H1 (cell line): Measurements from ENCODE around the gene ADAM22. TPM values are rescaled to one million over a fixed set of nuclear protein-coding genes. Genes with fewer than 3 reads are reported as not detected.
A peak's percentile ranks its signal among the peaks of the same experiment; 100 is the strongest.

Experiments
- CTCF ChIA-PET: fragments of 300-600 bp; sonication (Branson Sonifier 250); formaldehyde crosslinking; loops from one replicate; lab custom pipeline; 2021; ENCODE audit not compliant: partially characterized antibody; lab: Charles Lee
- POLR2A ChIA-PET: fragments of 300-600 bp; sonication (Branson Sonifier 250); formaldehyde crosslinking; loops from one replicate; lab custom pipeline; 2021; ENCODE audit warnings: inconsistent platforms; ENCODE audit not compliant: partially characterized antibody; lab: Charles Lee
- DNase-seq, 2 experiments: peaks; one replicate each; pipeline versions ENCODE4 v3.0.0 to v3.0.0-alpha.2; 2010 to 2022; ENCODE audit warnings: low spot score in 2 of 2, low read depth in 1 of 2, mixed read lengths in 1 of 2
- FAIRE-seq: peaks from 2 replicates; lab custom pipeline; 2011; peaks lifted over from hg19 to GRCh38; lab: Jason Lieb, UNC
- H2AFZ ChIP-seq: 2 replicates; pipeline ENCODE4 v1.8.1; 2012; ENCODE audit warnings: low read length, inconsistent platforms
- H2AK5ac ChIP-seq: 2 replicates; pipeline ENCODE4 v1.6.1; 2013; ENCODE audit warnings: low read depth, low read length
- H2BK120ac ChIP-seq: replicated peaks from 2 replicates; pipeline ENCODE3; 2013; ENCODE audit warnings: low read depth, low read length, inconsistent platforms
- H2BK12ac ChIP-seq: 2 replicates; pipeline ENCODE4 v1.6.1; 2013; ENCODE audit warnings: low read depth, low read length
- H2BK15ac ChIP-seq: 2 replicates; pipeline ENCODE4 v1.6.1; 2013; ENCODE audit warnings: low read length
- H2BK20ac ChIP-seq: 2 replicates; pipeline ENCODE4 v1.6.1; 2013; ENCODE audit warnings: low read length
- H2BK5ac ChIP-seq: 2 replicates; pipeline ENCODE4 v1.6.1; 2013; ENCODE audit warnings: low read depth, low read length
- H3K14ac ChIP-seq: 2 replicates; pipeline ENCODE4 v1.6.1; 2013; ENCODE audit warnings: inconsistent platforms; ENCODE audit not compliant: insufficient read length
- H3K18ac ChIP-seq: 2 replicates; pipeline ENCODE4 v1.6.1; 2013; ENCODE audit warnings: low read length; ENCODE audit errors: extremely low read depth
- H3K23ac ChIP-seq: 2 replicates; pipeline ENCODE4 v1.6.1; 2013; ENCODE audit warnings: inconsistent platforms; ENCODE audit not compliant: insufficient read length
- H3K23me2 ChIP-seq: 2 replicates; pipeline ENCODE4 v1.6.1; 2013; ENCODE audit warnings: low read depth, low read length
- H3K27ac ChIP-seq: 2 replicates; pipeline ENCODE4 v1.6.1; 2011; ENCODE audit warnings: low read depth, low read length, inconsistent platforms
- H3K27me3 ChIP-seq, 4 experiments: replicated peaks in 1 of 4; 1 replicate in 1 of 4; 2 replicates in 3 of 4; pipeline versions ENCODE4 v1.6.1 to v1.8.1; 2011 to 2013; ENCODE audit warnings: low read length in 3 of 4, mild to moderate bottlenecking in 3 of 4, inconsistent platforms in 2 of 4, mixed read lengths in 2 of 4, moderate library complexity in 1 of 4; ENCODE audit not compliant: control insufficient read depth in 3 of 4, insufficient read depth in 3 of 4; ENCODE audit errors: extremely low read depth in 1 of 4
- H3K36me3 ChIP-seq, 4 experiments: 2 replicates each; pipeline versions ENCODE4 v1.6.1 to v1.8.1; 2011 to 2013; ENCODE audit warnings: mild to moderate bottlenecking in 4 of 4, low read length in 3 of 4, moderate library complexity in 2 of 4, control low read depth in 1 of 4, inconsistent platforms in 1 of 4; ENCODE audit not compliant: insufficient read depth in 4 of 4, control insufficient read depth in 2 of 4
- H3K4ac ChIP-seq: replicated peaks from 2 replicates; pipeline ENCODE3; 2013; ENCODE audit warnings: low read length, low read depth, mixed read lengths, inconsistent platforms; ENCODE audit not compliant: insufficient read length
- H3K4me1 ChIP-seq, 4 experiments: replicated peaks in 1 of 4; 1 replicate in 1 of 4; 2 replicates in 3 of 4; pipeline versions ENCODE4 v1.6.1 to v1.8.1; 2011 to 2013; ENCODE audit warnings: low read length in 3 of 4, inconsistent platforms in 2 of 4, mixed read lengths in 1 of 4; ENCODE audit not compliant: insufficient read depth in 4 of 4, control insufficient read depth in 3 of 4
- H3K4me2 ChIP-seq, 2 experiments: 2 replicates each; pipeline versions ENCODE4 v1.6.1 to v1.8.1; 2011 to 2013; ENCODE audit warnings: low read depth in 2 of 2, low read length in 2 of 2, control low read depth in 1 of 2, inconsistent platforms in 1 of 2, mild to moderate bottlenecking in 1 of 2; ENCODE audit not compliant: insufficient read depth in 1 of 2
- H3K4me3 ChIP-seq, 4 experiments: fragments of 200-600, 300-600 bp in 1 of 4; sonication (generic), shearing (Covaris generic), sonication (Bioruptor Twin) in 1 of 4; 2 replicates each; pipeline versions ENCODE4 v1.5.1 to v1.8.1; 2011 to 2016; ENCODE audit warnings: low read length in 4 of 4, low read depth in 3 of 4, control low read depth in 2 of 4, inconsistent platforms in 2 of 4, mild to moderate bottlenecking in 2 of 4, mixed read lengths in 1 of 4, moderate library complexity in 1 of 4; ENCODE audit not compliant: insufficient read depth in 2 of 4; ENCODE audit errors: extremely low read depth in 1 of 4
- H3K56ac ChIP-seq: replicated peaks from 2 replicates; pipeline ENCODE3; 2013; ENCODE audit warnings: low read depth, mild to moderate bottlenecking, mixed read lengths, low read length, inconsistent platforms; ENCODE audit not compliant: insufficient read length
- H3K79me1 ChIP-seq: 2 replicates; pipeline ENCODE4 v1.6.1; 2013; ENCODE audit warnings: low read depth, low read length, control low read depth
- H3K79me2 ChIP-seq, 2 experiments: 2 replicates each; pipeline versions ENCODE4 v1.6.1 to v1.8.1; 2012 to 2013; ENCODE audit warnings: low read length in 2 of 2, mild to moderate bottlenecking in 2 of 2, inconsistent platforms in 1 of 2; ENCODE audit not compliant: insufficient read depth in 2 of 2, control insufficient read depth in 1 of 2
- H3K9ac ChIP-seq, 4 experiments: replicated peaks in 1 of 4; 1 replicate in 1 of 4; 2 replicates in 3 of 4; pipeline versions ENCODE4 v1.6.1 to v1.8.1; 2011 to 2013; ENCODE audit warnings: low read depth in 3 of 4, low read length in 3 of 4, control low read depth in 2 of 4, mild to moderate bottlenecking in 2 of 4, moderate library complexity in 2 of 4, inconsistent platforms in 1 of 4; ENCODE audit errors: extremely low read depth in 1 of 4
- H3K9me3 ChIP-seq, 2 experiments: 2 replicates each; pipeline versions ENCODE4 v1.6.1 to v1.8.1; 2012 to 2013; ENCODE audit warnings: mild to moderate bottlenecking in 2 of 2, moderate library complexity in 2 of 2, control low read depth in 1 of 2, inconsistent platforms in 1 of 2, low read depth in 1 of 2, low read length in 1 of 2, mixed read lengths in 1 of 2; ENCODE audit not compliant: insufficient read depth in 2 of 2
- H4K20me1 ChIP-seq, 2 experiments: replicated peaks in 1 of 2; 2 replicates each; pipeline versions ENCODE3 to v1.8.1; 2011 to 2013; ENCODE audit warnings: inconsistent platforms in 2 of 2, low read length in 2 of 2, mild to moderate bottlenecking in 1 of 2; ENCODE audit not compliant: insufficient read depth in 2 of 2, control insufficient read depth in 1 of 2
- H4K5ac ChIP-seq: 2 replicates; pipeline ENCODE4 v1.6.1; 2013; ENCODE audit warnings: low read length, low read depth, mixed read lengths, inconsistent platforms; ENCODE audit not compliant: insufficient read length
- H4K8ac ChIP-seq: 2 replicates; pipeline ENCODE4 v1.8.0; 2013; ENCODE audit warnings: mild to moderate bottlenecking, moderate library complexity, low read length, inconsistent platforms; ENCODE audit not compliant: insufficient read depth; ENCODE audit errors: extremely low read depth
- H4K91ac ChIP-seq: replicated peaks from 2 replicates; pipeline ENCODE3; 2013; ENCODE audit warnings: low read length, mixed read lengths, inconsistent platforms; ENCODE audit not compliant: insufficient read length
- TAF1 ChIP-seq: IDR thresholded peaks from 2 replicates; pipeline ENCODE4 v1.6.1; 2011; ENCODE audit warnings: mild to moderate bottlenecking, low read depth, low read length
- whole genome bisulfite sequencing, 2 experiments: shearing (Covaris generic) in 1 of 2; methylation state at CpG; one replicate each; pipeline versions ENCODE4 v1.1.6 to v1.1.7; 2013 to 2015; ENCODE audit warnings: low lambda C conversion rate in 2 of 2, mixed read lengths in 2 of 2, inconsistent platforms in 1 of 2, low coverage in 1 of 2, missing lambda C conversion rate in 1 of 2; ENCODE audit not compliant: insufficient replicate concordance in 2 of 2, insufficient coverage in 1 of 2, insufficient read length in 1 of 2; ENCODE audit errors: extremely low coverage in 1 of 2, missing lambda C conversion rate in 1 of 2; 5-methylcytosine and 5-hydroxymethylcytosine counted together
- polyA plus RNA-seq, 7 experiments: library from polyadenylated mRNA; depleted of rRNA in 3 of 7; stranded (reverse) in 5 of 7; unstranded in 2 of 7; fragments of >200 nt in 5 of 7; fragments of 200-250 nt in 2 of 7; gene quantifications; 1 replicate in 5 of 7; 2 replicates in 1 of 7; 4 replicates in 1 of 7; pipeline versions ENCODE4 v1.2.1 to v1.2.3, GENCODE V29; 2011 to 2013; ENCODE audit warnings: missing spikeins in 2 of 7, mixed read lengths in 2 of 7
- total RNA-seq: library from RNA; stranded (reverse); fragmentation: NEBNext Ultra II Directional; extraction: Animal tissue kit (Norgen Biotek cat#: 25700); gene quantifications from 2 replicates; pipeline ENCODE4 v1.2.1, GENCODE V29; 2021

The ADAM22 gene
- total and polyA plus RNA-seq, 2 of the 8 experiments (the other 6 are each of a cell fraction or from before 2014, with no cell fraction given), result 4.6 to 21.4 TPM

GRCh38 chr7:88001744-88002530, 67.9 kb downstream of the ADAM22 start:
- no peaks in the 10 kb centered on the region for H3K36me3 ChIP-seq
- H3K23ac ChIP-seq, result no peak overlapping the region
- H3K18ac ChIP-seq, result no peak overlapping the region
- H3K4me1 ChIP-seq, result peaks cover 0 to 8% (median under 1%) of the 10 kb centered on the region in 4 experiments; a peak in 3 of 7 replicates
- H2BK120ac ChIP-seq, result no peak overlapping the region
- H3K27ac ChIP-seq, result no peak overlapping the region
- H4K8ac ChIP-seq, result no peak overlapping the region
- H2BK12ac ChIP-seq, result no peak overlapping the region
- DNase-seq, result no peak
- no peaks in the 10 kb centered on the region for H3K79me2 ChIP-seq
- H3K27me3 ChIP-seq, result no peaks in the 10 kb centered on the region
- ChIA-PET POLR2A (interaction anchor here (0.7 kb wide), 1 partner anchor 20 kb away, joined by 3 read pairs; no protein-coding TSS in a partner anchor), CTCF (interaction anchor here (1.0 to 1.3 kb wide), 4 partner anchors 9 to 109 kb away, joined by 3 to 5 read pairs (median 3); no protein-coding TSS in a partner anchor)
- H2BK15ac ChIP-seq, result no peak overlapping the region
- 82% methylated on average over 6 of the region's 6 CpGs; no CpG with 5 or more reads in 1 of the 2 experiments for WGBS, 2 experiments
- no peaks in the 10 kb centered on the region for H3K79me1 ChIP-seq
- no peaks in the 10 kb centered on the region for H4K20me1 ChIP-seq
- H3K9ac ChIP-seq, result no peak overlapping the region
- H3K23me2 ChIP-seq, result no peaks in the 10 kb centered on the region
- no peak overlapping the region; a peak in 1 of 4 replicates for H3K4me2 ChIP-seq
- no peak overlapping the region for H3K56ac ChIP-seq
- no peaks in the 10 kb centered on the region for H3K9me3 ChIP-seq
- no peak overlapping the region for H4K5ac ChIP-seq
- no peak overlapping the region for H4K91ac ChIP-seq
- FAIRE-seq, result peak; percentile 28
- H3K14ac ChIP-seq, result no peak overlapping the region
- no peak overlapping the region for H3K4me3 ChIP-seq
- H2BK20ac ChIP-seq, result no peak overlapping the region
- H3K4ac ChIP-seq, result no peak overlapping the region
- no peak overlapping the region for H2AK5ac ChIP-seq
- no peak overlapping the region for H2BK5ac ChIP-seq
- no peak for TF ChIP-seq TAF1
- no peak overlapping the region for H2AFZ ChIP-seq
